GM12874 (cell line): ENCODE data around the gene OPA1.

Source experiments
- CTCF ChIP-seq: IDR thresholded peaks from 2 replicates; pipeline ENCODE4 v1.5.1; 2011; ENCODE audit warnings: low read depth, mild to moderate bottlenecking, control low read depth, low read length, moderate library complexity; ENCODE audit not compliant: insufficient read depth

Gene OPA1

GRCh38 chr3:193605876-193606275 lies 12.9 kb downstream of the OPA1 start:
- peak; percentile 70 for TF ChIP-seq CTCF

- no peak for TF ChIP-seq CTCF
Observed at GRCh38 chr3:193614430-193614829, 21.4 kb downstream of the OPA1 start.

- no peak for TF ChIP-seq CTCF
Observed at GRCh38 chr3:193617628-193618027, 24.6 kb downstream of the OPA1 start.

GRCh38 chr3:193620057-193620456 lies 27.0 kb downstream of the OPA1 start:
- no peak for TF ChIP-seq CTCF

GRCh38 chr3:193620650-193621049 lies 27.6 kb downstream of the OPA1 start:
- TF ChIP-seq CTCF: no peak

GRCh38 chr3:193621127-193621526 lies 28.1 kb downstream of the OPA1 start:
- TF ChIP-seq CTCF: no peak

GRCh38 chr3:193630005-193630404 lies 37.0 kb downstream of the OPA1 start:
- TF ChIP-seq CTCF: no peak

GRCh38 chr3:193637831-193638230 lies 44.8 kb downstream of the OPA1 start:
- TF ChIP-seq CTCF: no peak
